B cell (primary cell): ENCODE measurements around the gene NETO1. TPM values are rescaled to one million over a fixed set of nuclear protein-coding genes. Genes with fewer than 3 reads are reported as not detected.
A peak's percentile ranks its signal among the peaks of the same experiment; 100 is the strongest.

Experiments used
- ATAC-seq: fragments of 200-7000 bp; cut with Tn5 transposase; one replicate; pipeline ENCODE4 v1.10.0; 2021; ENCODE audit warnings: low read depth, mild to moderate bottlenecking, moderate number of reproducible peaks, moderate library complexity
- CTCF ChIA-PET: fragments of 350-600 bp; sonication (Branson Sonifier 250); formaldehyde crosslinking; loops from one replicate; lab custom pipeline; 2021; ENCODE audit warnings: antibody characterized with exemption, inconsistent platforms; lab: Charles Lee
- POLR2A ChIA-PET: fragments of 350-600 bp; sonication (Branson Sonifier 250); formaldehyde crosslinking; loops from one replicate; lab custom pipeline; 2021; ENCODE audit warnings: antibody characterized with exemption; lab: Charles Lee
- DNase-seq: peaks from one replicate; pipeline ENCODE4 v3.0.0; 2013
- H2AFZ ChIP-seq: 2 replicates; pipeline ENCODE4 v1.6.1; 2012; ENCODE audit warnings: mild to moderate bottlenecking, low read depth, low read length; ENCODE audit not compliant: insufficient read depth, poor library complexity, severe bottlenecking
- H3K27ac ChIP-seq, 2 donors: 1 replicate in 1 of 2; 2 replicates in 1 of 2; pipeline ENCODE4 v1.5.1; 2012 to 2013; ENCODE audit warnings: low read length in 2 of 2, mild to moderate bottlenecking in 2 of 2, moderate library complexity in 1 of 2
- H3K27me3 ChIP-seq, 4 experiments: fragments of 200-600 bp in 1 of 4; sonication (generic) in 1 of 4; replicated peaks in 1 of 4; 1 replicate in 2 of 4; 2 replicates in 2 of 4; pipeline versions ENCODE4 v1.6.1 to v1.7.0; 2013 to 2016; ENCODE audit warnings: low read length in 3 of 4, mild to moderate bottlenecking in 2 of 4, mixed read lengths in 1 of 4, moderate library complexity in 1 of 4; ENCODE audit not compliant: insufficient read depth in 4 of 4, control insufficient read depth in 3 of 4; ENCODE audit errors: control extremely low read depth in 1 of 4
- H3K36me3 ChIP-seq, 2 experiments: replicated peaks in 1 of 2; 1 replicate in 1 of 2; 2 replicates in 1 of 2; pipeline versions ENCODE4 v1.6.1 to v1.7.1; 2013; ENCODE audit warnings: low read length in 1 of 2; ENCODE audit not compliant: insufficient read depth in 2 of 2, control insufficient read depth in 1 of 2; ENCODE audit errors: control extremely low read depth in 1 of 2, extremely low read depth in 1 of 2
- H3K4me1 ChIP-seq, 2 donors: fragments of 200-600 bp in 1 of 2; sonication (generic) in 1 of 2; 1 replicate in 1 of 2; 2 replicates in 1 of 2; pipeline versions ENCODE4 v1.5.1 to v1.6.1; 2013 to 2017; ENCODE audit warnings: low read length in 2 of 2; ENCODE audit not compliant: control insufficient read depth in 2 of 2, insufficient read depth in 2 of 2
- H3K4me2 ChIP-seq: replicated peaks from 2 replicates; pipeline ENCODE3; 2012; ENCODE audit warnings: mild to moderate bottlenecking, low read depth, low read length; ENCODE audit not compliant: poor library complexity, severe bottlenecking
- H3K4me3 ChIP-seq, 5 experiments: fragments of 200-600 bp in 1 of 5; sonication (generic) in 1 of 5; 1 replicate in 3 of 5; 2 replicates in 2 of 5; pipeline versions ENCODE4 v1.5.1 to v1.7.0; 2011 to 2016; ENCODE audit warnings: low read length in 4 of 5, mild to moderate bottlenecking in 4 of 5, low read depth in 2 of 5, control low read depth in 1 of 5, moderate library complexity in 1 of 5; ENCODE audit not compliant: insufficient read depth in 1 of 5; ENCODE audit errors: control extremely low read depth in 1 of 5, extremely low read depth in 1 of 5
- H3K79me2 ChIP-seq: fragments of 200-600 bp; sonication (generic); one replicate; pipeline ENCODE4 v1.6.0; 2016; ENCODE audit warnings: low read length; ENCODE audit not compliant: control insufficient read depth, insufficient read depth
- H3K9ac ChIP-seq: fragments of 200-600 bp; sonication (generic); 2 replicates; pipeline ENCODE4 v1.6.1; 2017; ENCODE audit warnings: mild to moderate bottlenecking, low read length, moderate library complexity
- H3K9me3 ChIP-seq, 3 donors: one replicate each; pipeline versions ENCODE4 v1.6.1 to v1.7.1; 2013; ENCODE audit warnings: low read length in 2 of 3; ENCODE audit not compliant: control insufficient read depth in 2 of 3, insufficient read depth in 1 of 3; ENCODE audit errors: control extremely low read depth in 1 of 3
- H4K20me1 ChIP-seq: 2 replicates; pipeline ENCODE4 v1.6.0; 2012; ENCODE audit warnings: mild to moderate bottlenecking, low read length; ENCODE audit not compliant: insufficient read depth, control insufficient read depth, poor library complexity, severe bottlenecking
- H3K27ac Mint-ChIP-seq: one replicate; pipeline ENCODE4 v1.8.0; 2021; ENCODE audit warnings: mixed read lengths
- H3K27me3 Mint-ChIP-seq: one replicate; pipeline ENCODE4 v1.8.0; 2021; ENCODE audit warnings: mixed read lengths
- H3K4me1 Mint-ChIP-seq: one replicate; pipeline ENCODE4 v1.8.0; 2021; ENCODE audit warnings: mixed read lengths
- H3K4me3 Mint-ChIP-seq: one replicate; pipeline ENCODE4 v1.8.0; 2021; ENCODE audit warnings: mixed read lengths
- H3K9me3 Mint-ChIP-seq: one replicate; pipeline ENCODE4 v1.8.0; 2022; ENCODE audit warnings: mixed read lengths; ENCODE audit not compliant: insufficient read depth
- CTCF ChIP-seq: fragments of 200-600 bp; IDR thresholded peaks from one replicate; pipeline ENCODE4 v1.8.0; 2022; ENCODE audit warnings: antibody characterized with exemption, mild to moderate bottlenecking
- EZH2 ChIP-seq: IDR thresholded peaks from 2 replicates; pipeline ENCODE4 v1.6.1; 2012; ENCODE audit warnings: borderline replicate concordance, low read depth, mild to moderate bottlenecking, moderate library complexity, low read length; ENCODE audit not compliant: insufficient read depth, poor library complexity, severe bottlenecking
- WGBS: methylation state at CpG from one replicate; pipeline ENCODE4 v1.1.5; 2013; ENCODE audit warnings: missing lambda C conversion rate; ENCODE audit not compliant: insufficient coverage; 5-methylcytosine and 5-hydroxymethylcytosine counted together
- intact Hi-C: fragments of 100-400 bp; cut with micrococcal nuclease; formaldehyde crosslinking; loops from one replicate; pipeline ENCODE4 v1.10.0; 2022
- polyA minus RNA-seq: library from RNA; depleted of rRNA, polyadenylated mRNA; stranded (reverse); fragments of >200 nt; gene quantifications from 2 replicates; pipeline ENCODE4 v1.2.3, GENCODE V29; 2012
- polyA plus RNA-seq: library from polyadenylated mRNA; depleted of rRNA; stranded (reverse); fragments of >200 nt; gene quantifications from 2 replicates; pipeline ENCODE4 v1.2.3, GENCODE V29; 2012
- total RNA-seq, 2 donors: library from RNA; stranded (reverse); fragments of 120-200 nt in 1 of 2; gene quantifications; 1 replicate in 1 of 2; 2 replicates in 1 of 2; pipeline versions ENCODE4 v1.2.3 to v1.2.4, GENCODE V29; 2013 to 2022

NETO1 gene
- total RNA-seq, result 7.2 and 10.5 TPM in 2 replicates
- total RNA-seq (2013), result 13.3 TPM
- 3.6 and 8.4 TPM in 2 replicates for polyA plus RNA-seq
- polyA minus RNA-seq, result 39.7 and 223 TPM in 2 replicates

- no peaks in the 10 kb centered on the region for H3K9me3 Mint-ChIP-seq
- Histone ChIP-seq H3K36me3 (no peaks in the 10 kb centered on the region), H4K20me1 (no peaks in the 10 kb centered on the region), H3K9me3 (peaks cover 0 to 12% (median 1%) of the 10 kb centered on the region in 3 donors), H3K27ac (no peak within 1 kb of the TSS), H3K4me2 (peak within 1 kb of the TSS; percentile 90), H3K9ac (peak within 1 kb of the TSS; percentile 75), H3K4me1 (peaks cover 16 to 26% of the 10 kb centered on the region in 2 donors), H3K27me3 (peaks cover 0 to 21% (median 0%) of the 10 kb centered on the region in 4 experiments), H2AFZ (peak within 1 kb of the TSS; percentile 76), H3K4me3 (peak within 1 kb of the TSS; percentile 55 to 74 (median 68)), H3K79me2 (no peaks in the 10 kb centered on the region)
- ChIA-PET CTCF (no interaction called here), POLR2A (no interaction called here)
- DNase-seq, result no peak
- H3K27ac Mint-ChIP-seq, result peak within 1 kb of the TSS; percentile 60
- peak; percentile 12 for ATAC-seq
- TF ChIP-seq CTCF (no peak), EZH2 (no peak)
- WGBS, result 3% methylated on average over 72 of the region's 85 CpGs
- H3K4me3 Mint-ChIP-seq, result peak within 1 kb of the TSS; percentile 84
- peaks cover 14% of the 10 kb centered on the region for H3K27me3 Mint-ChIP-seq
- intact Hi-C loops, result no loop called here
- peaks cover 26% of the 10 kb centered on the region for H3K4me1 Mint-ChIP-seq
Observed at GRCh38 chr18:72867746-72868584, at the start of gene NETO1. TSS of gene NETO1 (minus strand) at chr18:72867987. CDS start at chr18:72867291, 696 bp downstream.

GRCh38 chr18:72910045-72910444 is 42.3 kb upstream of the NETO1 start:
- WGBS, result 100% methylated on average over 2 of the region's 5 CpGs
- Histone ChIP-seq H3K4me2 (no peak overlapping the region), H3K9me3 (no peaks in the 10 kb centered on the region), H3K4me1 (no peaks in the 10 kb centered on the region), H2AFZ (no peak overlapping the region), H3K36me3 (no peaks in the 10 kb centered on the region), H3K9ac (no peak overlapping the region), H4K20me1 (no peaks in the 10 kb centered on the region), H3K27me3 (no peaks in the 10 kb centered on the region), H3K4me3 (no peak overlapping the region), H3K27ac (no peak overlapping the region), H3K79me2 (no peaks in the 10 kb centered on the region)
- no peaks in the 10 kb centered on the region for H3K27me3 Mint-ChIP-seq
- H3K27ac Mint-ChIP-seq, result no peak overlapping the region
- no peak overlapping the region for H3K4me3 Mint-ChIP-seq
- ATAC-seq (no peak), DNase-seq (no peak)
- ChIA-PET CTCF (no interaction called here), POLR2A (no interaction called here)
- no peaks in the 10 kb centered on the region for H3K9me3 Mint-ChIP-seq
- peaks cover 6% of the 10 kb centered on the region for H3K4me1 Mint-ChIP-seq
- no peak for TF ChIP-seq EZH2
- no peak for TF ChIP-seq CTCF
- intact Hi-C loops, result no loop called here
